K562 (cell line): ENCODE measurements around the gene NEURL1B. TPM values are rescaled to one million over a fixed set of nuclear protein-coding genes. Genes with fewer than 3 reads are reported as not detected.
A peak's percentile ranks its signal among the peaks of the same experiment; 100 is the strongest.

Source experiments
- ATAC-seq: fragments of 200-7000 bp; cut with Tn5 transposase; 3 replicates; pipeline ENCODE4 v1.9.1; 2020; ENCODE audit warnings: moderate library complexity
- BruUV-seq: library from RNA; stranded (reverse); fragments of 400-500 nt; replicated peaks from 2 replicates; lab custom pipeline; 2021; lab: Mats Ljungman, UMichigan
- CTCF ChIA-PET: fragments of 300-600 bp; formaldehyde crosslinking; extraction: SDS; loops from one replicate; lab custom pipeline; 2021; ENCODE audit warnings: low intra/inter-chr PET ratio; lab: Yijun Ruan, JAX
- POLR2A ChIA-PET: fragments of 300-600, 350-650 bp; sonication (Branson Sonifier 250); formaldehyde crosslinking; extraction: SDS; loops from one replicate; lab custom pipeline; 2021; ENCODE audit warnings: antibody characterized with exemption, inconsistent platforms; lab: Yijun Ruan, JAX
- DNase-seq, 4 experiments: peaks; one replicate each; pipeline versions ENCODE4 v3.0.0 to v3.0.0-alpha.2; 2011 to 2018; ENCODE audit warnings: low spot score in 3 of 4, mixed read lengths in 3 of 4; ENCODE audit errors: extremely low read depth in 1 of 4
- FAIRE-seq: peaks from 2 replicates; lab custom pipeline; 2011; peaks lifted over from hg19 to GRCh38; lab: Jason Lieb, UNC
- H2AFZ ChIP-seq: 2 replicates; pipeline ENCODE4 v1.6.0; 2011; ENCODE audit warnings: low read depth, low read length, control low read depth, inconsistent platforms
- H3K27ac ChIP-seq: fragments of 200-600 bp; 3 replicates; pipeline ENCODE4 v1.8.0; 2011; ENCODE audit warnings: low read depth, mild to moderate bottlenecking, control low read depth, inconsistent platforms, low read length, moderate library complexity, mixed read lengths; ENCODE audit errors: extremely low read depth
- H3K27me3 ChIP-seq, 2 experiments: fragments of 300-600 bp in 1 of 2; 2 replicates in 1 of 2; 3 replicates in 1 of 2; pipeline versions ENCODE4 v1.6.0 to v1.8.0; 2011; ENCODE audit warnings: inconsistent platforms in 2 of 2, low read length in 2 of 2, mild to moderate bottlenecking in 1 of 2, mixed read lengths in 1 of 2, moderate library complexity in 1 of 2; ENCODE audit not compliant: control insufficient read depth in 2 of 2, insufficient read depth in 2 of 2
- H3K36me3 ChIP-seq: fragments of 300-600 bp; 3 replicates; pipeline ENCODE4 v1.8.0; 2011; ENCODE audit warnings: mild to moderate bottlenecking, low read length, inconsistent platforms; ENCODE audit not compliant: control insufficient read depth, insufficient read depth
- H3K4me1 ChIP-seq, 2 experiments: fragments of 200-600 bp in 1 of 2; replicated peaks in 1 of 2; 2 replicates in 1 of 2; 3 replicates in 1 of 2; pipeline versions ENCODE4 v1.5.1 to v1.8.0; 2011; ENCODE audit warnings: inconsistent platforms in 2 of 2, low read length in 2 of 2, mild to moderate bottlenecking in 1 of 2, mixed read lengths in 1 of 2, moderate library complexity in 1 of 2; ENCODE audit not compliant: control insufficient read depth in 2 of 2, insufficient read depth in 2 of 2
- H3K4me2 ChIP-seq: 2 replicates; pipeline ENCODE4 v1.6.1; 2011; ENCODE audit warnings: low read length, control low read depth, inconsistent platforms, mixed read lengths; ENCODE audit not compliant: insufficient read depth
- H3K4me3 ChIP-seq: fragments of 200-600 bp; sonication (generic), shearing (Covaris generic); 2 replicates; pipeline ENCODE4 v1.5.1; 2016; ENCODE audit warnings: control low read depth, inconsistent platforms
- H3K79me2 ChIP-seq: fragments of 200-600 bp; 3 replicates; pipeline ENCODE4 v1.8.0; 2011; ENCODE audit warnings: low read length, inconsistent platforms; ENCODE audit not compliant: control insufficient read depth, insufficient read depth
- H3K9ac ChIP-seq, 2 experiments: 2 replicates each; pipeline versions ENCODE4 v1.6.0 to v1.6.1; 2011; ENCODE audit warnings: low read depth in 2 of 2, low read length in 2 of 2, control low read depth in 1 of 2, inconsistent platforms in 1 of 2, mild to moderate bottlenecking in 1 of 2, mixed read lengths in 1 of 2; ENCODE audit not compliant: insufficient read depth in 1 of 2
- H3K9me1 ChIP-seq: one replicate; pipeline ENCODE4 v1.6.0; 2011; ENCODE audit warnings: inconsistent platforms, mild to moderate bottlenecking, low read length, moderate library complexity; ENCODE audit not compliant: control insufficient read depth, insufficient read depth
- H3K9me3 ChIP-seq: replicated peaks from 2 replicates; pipeline ENCODE4 v1.5.1; 2011; ENCODE audit warnings: low read depth, low read length, inconsistent platforms; ENCODE audit not compliant: control insufficient read depth, insufficient read depth
- H4K20me1 ChIP-seq: replicated peaks from 2 replicates; pipeline ENCODE4 v1.6.1; 2011; ENCODE audit warnings: low read length, inconsistent platforms, mixed read lengths; ENCODE audit not compliant: control insufficient read depth, insufficient read depth
- COPS2 ChIP-seq: fragments of 450-650 bp; conservative IDR thresholded peaks from 2 replicates; pipeline ENCODE4 v1.6.1; 2016; ENCODE audit warnings: mild to moderate bottlenecking, moderate library complexity
- ETV6 ChIP-seq, 3 experiments: fragments of 150-350 bp in 1 of 3; sonication (generic) in 1 of 3; formaldehyde crosslinking in 1 of 3; IDR thresholded peaks; 2 replicates each; pipeline versions ENCODE4 v1.6.1 to v1.8.0; 2014 to 2022; ENCODE audit warnings: borderline replicate concordance in 2 of 3, low read depth in 2 of 3, antibody characterized with exemption in 1 of 3, low read length in 1 of 3, mild to moderate bottlenecking in 1 of 3, missing genetic modification reagents in 1 of 3
- EWSR1 ChIP-seq: fragments of 450-650 bp; IDR thresholded peaks from 2 replicates; pipeline ENCODE4 v1.6.1; 2018; ENCODE audit warnings: borderline replicate concordance, mild to moderate bottlenecking, low read depth, moderate library complexity; ENCODE audit not compliant: partially characterized antibody
- GTF2E2 ChIP-seq: fragments of 200-800 bp; sonication (Bioruptor generic); IDR thresholded peaks from 2 replicates; pipeline ENCODE4 v1.6.1; 2016; ENCODE audit warnings: missing genetic modification characterization, missing compliant biosample characterization
- L3MBTL2 ChIP-seq: fragments of 450-650 bp; IDR thresholded peaks from 2 replicates; pipeline ENCODE4 v1.6.1; 2016; ENCODE audit warnings: mild to moderate bottlenecking, moderate library complexity
- PRMT5 ChIP-seq: sonication (generic); formaldehyde crosslinking; IDR thresholded peaks from 2 replicates; pipeline ENCODE4 v1.5.0; 2020; ENCODE audit warnings: missing genetic modification reagents
- PYGO2 ChIP-seq: fragments of 450-650 bp; IDR thresholded peaks from 2 replicates; pipeline ENCODE4 v1.6.1; 2016; ENCODE audit warnings: mild to moderate bottlenecking, missing genetic modification characterization, moderate library complexity, missing compliant biosample characterization
- RBM15 ChIP-seq: fragments of 200-400 bp; formaldehyde crosslinking; IDR thresholded peaks from 2 replicates; pipeline ENCODE4 v1.6.1; 2018; ENCODE audit warnings: mild to moderate bottlenecking, low read length, moderate library complexity; ENCODE audit not compliant: insufficient read depth
- SMC3 ChIP-seq: conservative IDR thresholded peaks from 2 replicates; pipeline ENCODE4 v1.6.1; 2011; ENCODE audit warnings: low read depth, low read length, improper control_type of control experiment; ENCODE audit not compliant: insufficient read depth
- TAF7 ChIP-seq: fragments of 450-650 bp; IDR thresholded peaks from 2 replicates; pipeline ENCODE4 v1.6.1; 2016; ENCODE audit warnings: missing genetic modification characterization, missing compliant biosample characterization
- TAF9B ChIP-seq: fragments of 450-650 bp; IDR thresholded peaks from 2 replicates; pipeline ENCODE4 v1.6.1; 2018; ENCODE audit warnings: mild to moderate bottlenecking; ENCODE audit not compliant: partially characterized antibody
- ZKSCAN3 ChIP-seq: fragments of 250-450 bp; sonication (Bioruptor Pico); IDR thresholded peaks from 2 replicates; pipeline ENCODE4 v1.4.0; 2020
- WGBS: fragments of 100-300 bp; shearing (Covaris generic); methylation state at CpG from one replicate; pipeline ENCODE4 v1.1.6; 2016; ENCODE audit warnings: low coverage, mixed read lengths; ENCODE audit not compliant: insufficient coverage; ENCODE audit errors: missing lambda C conversion rate; 5-methylcytosine and 5-hydroxymethylcytosine counted together
- in situ Hi-C: fragments of 300-500 bp; cut with MboI; formaldehyde crosslinking; loops from 4 replicates; pipeline ENCODE4 v1.15.0; 2018; ENCODE audit warnings: inconsistent platforms, mixed read lengths
- intact Hi-C: fragments of 100-400 bp; cut with micrococcal nuclease; formaldehyde crosslinking; loops from 2 replicates; pipeline ENCODE4 v1.14.2; 2022
- polyA plus RNA-seq, 8 experiments: library from polyadenylated mRNA; depleted of rRNA in 4 of 8; stranded (reverse) in 5 of 8; unstranded in 3 of 8; fragments of >200 nt; fragmentation: Nextera tagmentation in 2 of 8; fragmentation: Illumina TruSeq in 1 of 8; extraction: Ambion mirVana in 2 of 8; extraction: Trizol in 1 of 8; gene quantifications; 2 replicates each; pipeline versions ENCODE4 v1.2.1 to v1.2.3, GENCODE V29; 2011 to 2014; ENCODE audit warnings: inconsistent platforms in 1 of 8, missing spikeins in 1 of 8
- total RNA-seq, 7 experiments: library from RNA; depleted of rRNA in 6 of 7; stranded (reverse); fragments of >200 nt in 6 of 7; fragmentation: Illumina TruSeq in 2 of 7; extraction: Trizol in 2 of 7; gene quantifications; 2 replicates each; pipeline versions ENCODE4 v1.2.1 to v1.2.3, GENCODE V29; 2011 to 2021; ENCODE audit warnings: low replicate concordance in 1 of 7
- TF ChIP-seq, protein P1 (sequence below), 3 experiments: IDR thresholded peaks in 2 of 3; conservative IDR thresholded peaks in 1 of 3; 2 replicates each; pipeline ENCODE4 v1.5.1; 2011 to 2012; ENCODE audit warnings: low read length in 3 of 3, mild to moderate bottlenecking in 3 of 3, control low read depth in 2 of 3, improper control_type of control experiment in 1 of 3, inconsistent platforms in 1 of 3, low read depth in 1 of 3, mixed read lengths in 1 of 3, moderate library complexity in 1 of 3; ENCODE audit not compliant: insufficient read depth in 2 of 3
- TF ChIP-seq, protein P2 (sequence below): sonication (generic); IDR thresholded peaks from 2 replicates; pipeline ENCODE4 v1.6.1; 2016

The NEURL1B gene
- total and polyA plus RNA-seq, 9 of the 15 experiments (the other 6 are each of a cell fraction or from before 2014, with no cell fraction given) = 0.04 TPM; not detected in 8

DNA sequence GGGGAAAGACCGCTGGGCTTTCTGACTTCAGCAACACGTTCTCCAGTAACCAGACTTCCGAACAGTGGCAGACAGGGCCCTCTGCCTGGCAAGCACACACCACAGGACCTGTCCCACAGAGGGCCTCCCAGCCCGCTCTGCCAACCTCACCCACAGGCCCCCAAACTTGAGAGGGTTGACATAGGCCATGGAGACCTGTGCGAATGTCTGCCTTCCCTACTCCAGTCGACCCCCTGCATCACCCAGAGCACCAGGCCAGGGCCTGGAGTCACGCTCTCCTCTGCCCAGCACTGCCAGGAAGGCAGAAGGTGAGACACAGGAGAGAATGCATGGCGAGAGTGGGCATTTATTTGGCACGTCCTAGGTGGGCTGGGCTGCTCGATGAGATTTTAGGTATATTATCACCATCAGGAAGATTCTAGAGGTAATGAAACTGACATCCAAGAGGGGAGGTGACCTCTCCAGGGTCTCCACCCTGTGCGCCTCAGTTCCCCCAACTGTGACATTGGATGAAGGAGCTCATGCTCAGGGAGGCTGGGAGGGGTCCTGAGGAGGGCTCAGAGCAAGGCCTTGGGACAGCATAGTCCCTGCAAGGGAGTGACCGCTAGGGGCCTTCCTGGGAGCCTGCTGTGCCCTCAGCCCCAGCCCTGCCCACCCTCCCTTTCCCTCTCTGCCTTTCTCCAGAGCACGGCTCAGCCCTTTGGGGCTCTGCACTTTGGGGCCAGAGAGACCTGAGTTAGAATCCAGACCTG, 75.0 kb downstream of the NEURL1B start:
- peak; percentile 40 to 52 (median 46) for DNase-seq
- no peak overlapping the region for H3K27ac ChIP-seq
- in situ Hi-C loops = loop anchor here (5.0 to 25.0 kb wide), 3 partner anchors 186 to 1596 kb away; no protein-coding TSS in a partner anchor
- peak overlapping the region; percentile 57; the same call in 1 of the 2 replicates for H3K4me2 ChIP-seq
- H3K4me1 ChIP-seq = peaks cover 2 to 6% of the 10 kb centered on the region in 2 experiments; a peak in 2 of 5 replicates
- no peak for TF ChIP-seq L3MBTL2
- no peak for TF ChIP-seq PYGO2 (tag)
- no peak for TF ChIP-seq RBM15
- no peak for TF ChIP-seq GTF2E2 (tag)
- TF ChIP-seq TAF7 = no peak
- TF ChIP-seq SMC3 = 0 out of 2 replicates have a peak, but pooled peaks have one; percentile 7
- TF ChIP-seq ZKSCAN3 = no peak
- TF ChIP-seq COPS2 = no peak
- TF ChIP-seq, protein P1, sequence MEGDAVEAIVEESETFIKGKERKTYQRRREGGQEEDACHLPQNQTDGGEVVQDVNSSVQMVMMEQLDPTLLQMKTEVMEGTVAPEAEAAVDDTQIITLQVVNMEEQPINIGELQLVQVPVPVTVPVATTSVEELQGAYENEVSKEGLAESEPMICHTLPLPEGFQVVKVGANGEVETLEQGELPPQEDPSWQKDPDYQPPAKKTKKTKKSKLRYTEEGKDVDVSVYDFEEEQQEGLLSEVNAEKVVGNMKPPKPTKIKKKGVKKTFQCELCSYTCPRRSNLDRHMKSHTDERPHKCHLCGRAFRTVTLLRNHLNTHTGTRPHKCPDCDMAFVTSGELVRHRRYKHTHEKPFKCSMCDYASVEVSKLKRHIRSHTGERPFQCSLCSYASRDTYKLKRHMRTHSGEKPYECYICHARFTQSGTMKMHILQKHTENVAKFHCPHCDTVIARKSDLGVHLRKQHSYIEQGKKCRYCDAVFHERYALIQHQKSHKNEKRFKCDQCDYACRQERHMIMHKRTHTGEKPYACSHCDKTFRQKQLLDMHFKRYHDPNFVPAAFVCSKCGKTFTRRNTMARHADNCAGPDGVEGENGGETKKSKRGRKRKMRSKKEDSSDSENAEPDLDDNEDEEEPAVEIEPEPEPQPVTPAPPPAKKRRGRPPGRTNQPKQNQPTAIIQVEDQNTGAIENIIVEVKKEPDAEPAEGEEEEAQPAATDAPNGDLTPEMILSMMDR (IDR thresholded peaks at IDR 0.05 in 2 of 3, conservative IDR thresholded peaks at IDR 0.05 in 1 of 3; ENCODE audit: insufficient read depth in 2 of 3, low read depth in 1 of 3, low read length in 3 of 3) = peak in 2 of 3 experiments; percentile 13 to 46; a peak in 3 of 6 replicates
- TF ChIP-seq EWSR1 = no peak
- no peak for TF ChIP-seq TAF9B
- TF ChIP-seq, protein P2, sequence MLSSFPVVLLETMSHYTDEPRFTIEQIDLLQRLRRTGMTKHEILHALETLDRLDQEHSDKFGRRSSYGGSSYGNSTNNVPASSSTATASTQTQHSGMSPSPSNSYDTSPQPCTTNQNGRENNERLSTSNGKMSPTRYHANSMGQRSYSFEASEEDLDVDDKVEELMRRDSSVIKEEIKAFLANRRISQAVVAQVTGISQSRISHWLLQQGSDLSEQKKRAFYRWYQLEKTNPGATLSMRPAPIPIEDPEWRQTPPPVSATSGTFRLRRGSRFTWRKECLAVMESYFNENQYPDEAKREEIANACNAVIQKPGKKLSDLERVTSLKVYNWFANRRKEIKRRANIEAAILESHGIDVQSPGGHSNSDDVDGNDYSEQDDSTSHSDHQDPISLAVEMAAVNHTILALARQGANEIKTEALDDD = no peak
- TF ChIP-seq PRMT5 (CRISPR knock-in tag) = no peak
- no peak for TF ChIP-seq ETV6 (IDR thresholded peaks at IDR 0.05; ENCODE audit: borderline replicate concordance in 1 of 2, low read depth in 2 of 2, low read length in 1 of 2)
- no peak for TF ChIP-seq ETV6 (CRISPR knock-in tag; IDR thresholded peaks at IDR 0.05; ENCODE audit: borderline replicate concordance)
- H3K27me3 ChIP-seq = peaks cover 0 to 22% of the 10 kb centered on the region in 2 experiments; a peak in 3 of 5 replicates
- ChIA-PET CTCF (interaction anchor here (0.8 to 5.8 kb wide), 6 partner anchors 9 to 223 kb away, joined by 3 to 54 read pairs (median 15); partner anchors contain the start of gene DUSP1), POLR2A (interaction anchor here (0.6 kb wide), 1 partner anchor 563 kb away, joined by 3 read pairs; no protein-coding TSS in a partner anchor)
- peak overlapping the region; percentile 66 for H2AFZ ChIP-seq
- no TSS peak for BruUV-seq
- WGBS = 27% methylated on average over 11 of the region's 13 CpGs
- intact Hi-C loops = loop anchor here (5.0 kb wide), 1 partner anchor 131 kb away; no protein-coding TSS in a partner anchor
- no peaks in the 10 kb centered on the region for H3K9me1 ChIP-seq
- H4K20me1 ChIP-seq = no peaks in the 10 kb centered on the region
- H3K9me3 ChIP-seq = no peaks in the 10 kb centered on the region
- H3K4me3 ChIP-seq = no peak overlapping the region
- no peak for FAIRE-seq
- H3K9ac ChIP-seq = no peak overlapping the region; a peak in 1 of 4 replicates
- H3K36me3 ChIP-seq = no peaks in the 10 kb centered on the region
- no peaks in the 10 kb centered on the region for H3K79me2 ChIP-seq
- peak; percentile 69 for ATAC-seq
